Breast epithelium (tissue), 4 donors: ENCODE data around the gene KRT8. TPM values are rescaled to one million over a fixed set of nuclear protein-coding genes. Genes with fewer than 3 reads are reported as not detected.

Source experiments
- DNase-seq, 2 donors: peaks; one replicate each; pipeline ENCODE4 v3.0.0-alpha.2; 2019; ENCODE audit warnings: low spot score in 2 of 2
- H3K27ac ChIP-seq, 2 donors: fragments of 200-600 bp; sonication (generic) in 1 of 2; one replicate each; pipeline ENCODE4 v1.5.1; 2016 to 2019; ENCODE audit warnings: mild to moderate bottlenecking in 1 of 2
- H3K27me3 ChIP-seq, 2 donors: fragments of 200-600 bp; sonication (generic) in 1 of 2; one replicate each; pipeline versions ENCODE4 v1.5.1 to v1.6.0; 2017 to 2019; ENCODE audit warnings: control low read depth in 1 of 2, mild to moderate bottlenecking in 1 of 2
- H3K36me3 ChIP-seq: fragments of 200-600 bp; one replicate; pipeline ENCODE4 v1.5.1; 2019
- H3K4me1 ChIP-seq, 2 donors: fragments of 200-600 bp; sonication (generic); one replicate each; pipeline ENCODE4 v1.5.1; 2016 to 2019; ENCODE audit warnings: control low read depth in 1 of 2
- H3K4me3 ChIP-seq, 3 donors: fragments of 200-600 bp; sonication (generic); 1 replicate in 2 of 3; 2 replicates in 1 of 3; pipeline ENCODE4 v1.5.1; 2016 to 2019; ENCODE audit warnings: mild to moderate bottlenecking in 3 of 3, moderate library complexity in 2 of 3
- H3K9me3 ChIP-seq, 2 donors: fragments of 200-600 bp; sonication (generic) in 1 of 2; one replicate each; pipeline ENCODE4 v1.5.1; 2016 to 2019; ENCODE audit warnings: control low read depth in 1 of 2
- POLR2A ChIP-seq: fragments of 450-650 bp; IDR thresholded peaks from one replicate; pipeline ENCODE4 v1.6.1; 2016; ENCODE audit warnings: antibody characterized with exemption, mild to moderate bottlenecking, moderate library complexity
- POLR2AphosphoS5 ChIP-seq, 3 donors: sonication (generic); formaldehyde crosslinking; IDR thresholded peaks; one replicate each; pipeline ENCODE4 v1.6.1; 2017; ENCODE audit warnings: antibody characterized with exemption in 3 of 3
- intact Hi-C: fragments of 100-400 bp; cut with DNase I; formaldehyde crosslinking; loops from one replicate; pipeline ENCODE4 v1.15.1; 2023; ENCODE audit warnings: low total_unique reads
- total RNA-seq, 3 donors: library from RNA; depleted of rRNA; stranded (reverse); fragments of >200 nt; gene quantifications; one replicate each; pipeline ENCODE4 v1.1.0, GENCODE V29; 2016
- TF ChIP-seq, protein P1 (sequence below), 3 donors: fragments of 450-650 bp; IDR thresholded peaks; one replicate each; pipeline ENCODE4 v1.5.1; 2016 to 2017; ENCODE audit warnings: antibody characterized with exemption in 3 of 3, mild to moderate bottlenecking in 3 of 3, moderate library complexity in 3 of 3

The KRT8 gene
- total RNA-seq, 3 donors from 2014 or later, result 4.6 to 430 (median 153) TPM

DNA sequence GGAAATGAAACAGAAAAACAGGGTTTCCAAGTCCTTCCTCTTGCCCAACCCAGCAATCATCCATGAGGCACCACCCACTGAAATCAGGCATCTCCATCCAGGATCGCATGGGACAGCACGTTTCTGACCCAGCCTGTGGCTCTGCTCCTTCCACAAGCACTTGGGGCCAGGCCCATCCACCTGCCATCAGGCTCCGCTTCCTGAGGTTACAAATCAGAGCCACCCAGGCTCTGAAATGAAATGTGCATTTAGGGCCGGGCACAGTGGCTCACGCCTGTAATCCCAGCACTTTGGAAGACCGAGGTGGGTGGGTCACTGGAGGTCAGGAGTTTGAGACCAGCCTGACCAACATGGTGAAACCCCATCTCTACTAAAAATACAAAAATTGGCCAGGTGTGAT lies 55.4 kb downstream of the KRT8 start:
- H3K9me3 ChIP-seq, result no peaks in the 10 kb centered on the region
- H3K27ac ChIP-seq, result no peak overlapping the region
- H3K4me3 ChIP-seq, result no peak overlapping the region
- H3K27me3 ChIP-seq, result no peaks in the 10 kb centered on the region
- TF ChIP-seq POLR2A (no peak), POLR2AphosphoS5 (IDR thresholded peaks at IDR 0.05) (no peak)
- TF ChIP-seq, protein P1, sequence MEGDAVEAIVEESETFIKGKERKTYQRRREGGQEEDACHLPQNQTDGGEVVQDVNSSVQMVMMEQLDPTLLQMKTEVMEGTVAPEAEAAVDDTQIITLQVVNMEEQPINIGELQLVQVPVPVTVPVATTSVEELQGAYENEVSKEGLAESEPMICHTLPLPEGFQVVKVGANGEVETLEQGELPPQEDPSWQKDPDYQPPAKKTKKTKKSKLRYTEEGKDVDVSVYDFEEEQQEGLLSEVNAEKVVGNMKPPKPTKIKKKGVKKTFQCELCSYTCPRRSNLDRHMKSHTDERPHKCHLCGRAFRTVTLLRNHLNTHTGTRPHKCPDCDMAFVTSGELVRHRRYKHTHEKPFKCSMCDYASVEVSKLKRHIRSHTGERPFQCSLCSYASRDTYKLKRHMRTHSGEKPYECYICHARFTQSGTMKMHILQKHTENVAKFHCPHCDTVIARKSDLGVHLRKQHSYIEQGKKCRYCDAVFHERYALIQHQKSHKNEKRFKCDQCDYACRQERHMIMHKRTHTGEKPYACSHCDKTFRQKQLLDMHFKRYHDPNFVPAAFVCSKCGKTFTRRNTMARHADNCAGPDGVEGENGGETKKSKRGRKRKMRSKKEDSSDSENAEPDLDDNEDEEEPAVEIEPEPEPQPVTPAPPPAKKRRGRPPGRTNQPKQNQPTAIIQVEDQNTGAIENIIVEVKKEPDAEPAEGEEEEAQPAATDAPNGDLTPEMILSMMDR (IDR thresholded peaks at IDR 0.05), result no peak
- DNase-seq, result no peak
- intact Hi-C loops, result loop anchor here (10.0 kb wide), 1 partner anchor 55 kb away; the partner anchor contains the start of gene KRT3
- no peaks in the 10 kb centered on the region for H3K4me1 ChIP-seq
- H3K36me3 ChIP-seq, result no peaks in the 10 kb centered on the region

DNA sequence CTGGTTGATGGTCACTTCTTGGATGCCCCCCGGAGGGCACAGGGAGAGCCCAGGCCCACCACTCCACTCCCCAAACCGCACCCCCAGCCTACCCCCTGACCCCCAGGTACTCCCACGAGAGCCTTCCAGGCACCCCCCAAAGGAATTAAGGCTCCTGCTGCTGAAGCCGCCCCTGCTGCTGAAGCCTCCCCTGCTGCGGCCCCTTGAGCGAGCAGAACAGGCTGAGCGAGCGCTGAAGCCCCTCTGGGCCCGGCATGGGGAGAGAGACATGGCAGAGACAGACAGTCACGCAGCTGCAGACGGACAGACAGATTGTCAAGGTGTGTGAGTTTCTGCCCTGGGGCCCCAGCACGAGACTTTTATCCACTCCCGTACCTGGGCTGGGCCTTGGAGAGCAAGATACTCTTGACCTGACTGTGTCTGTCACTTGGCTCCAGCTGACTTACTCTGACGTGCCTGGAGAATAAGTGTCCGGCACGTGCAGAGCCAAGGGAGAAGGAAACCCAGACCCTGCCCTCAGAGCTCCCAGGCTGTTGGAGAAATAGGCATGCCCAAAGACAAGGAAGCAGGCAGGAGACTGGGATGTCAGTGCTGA lies 56.1 kb downstream of the KRT8 start, which contains the start of gene KRT78:
KRT78 (minus strand) TSS at position 334 of the 595 bp plus-strand sequence; CDS start at position 270, 64 bp downstream.
- intact Hi-C loops, result loop anchor here (10.0 kb wide), 1 partner anchor 54 kb away; the partner anchor contains the start of gene KRT3
- TF ChIP-seq POLR2A (no peak), POLR2AphosphoS5 (IDR thresholded peaks at IDR 0.05) (no peak)
- TF ChIP-seq, protein P1 (IDR thresholded peaks at IDR 0.05), result no peak
- Histone ChIP-seq H3K4me3 (no peak within 1 kb of the TSS), H3K4me1 (no peaks in the 10 kb centered on the region), H3K9me3 (no peaks in the 10 kb centered on the region), H3K27ac (no peak within 1 kb of the TSS), H3K27me3 (no peaks in the 10 kb centered on the region), H3K36me3 (no peaks in the 10 kb centered on the region)
- no peak for DNase-seq

DNA sequence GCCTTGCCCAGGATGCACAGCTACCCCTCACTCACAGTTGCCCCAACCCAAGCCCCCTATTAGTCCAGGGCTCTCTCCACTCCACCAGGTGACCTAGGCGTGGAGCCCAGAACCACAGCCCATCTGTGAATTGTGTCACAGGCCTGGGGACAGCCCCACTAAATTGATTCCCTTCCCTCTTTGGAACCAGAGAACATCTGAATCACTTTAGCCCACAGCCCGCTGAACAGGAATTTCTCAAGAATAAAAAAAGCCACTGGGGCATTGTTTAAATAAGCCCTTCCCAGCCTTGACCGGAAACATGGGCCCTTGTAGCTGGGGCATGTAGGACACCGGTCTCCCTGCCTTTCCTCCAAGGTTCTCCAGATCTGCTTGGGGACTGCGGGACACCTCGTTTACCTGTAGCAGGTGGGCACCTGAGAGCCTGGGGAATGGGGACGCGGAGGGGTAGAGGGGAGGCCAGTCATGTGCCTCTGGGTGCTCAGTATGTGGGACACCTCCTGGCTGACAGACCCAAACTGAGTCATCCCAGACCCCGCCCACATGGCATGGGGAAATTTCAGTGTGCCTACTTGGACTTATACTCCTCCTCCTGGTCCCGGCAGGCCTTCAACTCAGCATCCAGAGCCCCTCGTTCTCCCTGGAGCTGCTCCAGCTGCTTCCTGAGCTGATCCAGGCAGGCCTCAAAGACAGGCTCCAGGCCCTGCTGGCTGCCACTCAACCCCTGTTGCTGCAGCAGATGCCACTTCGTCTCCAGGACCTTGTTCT lies 57.4 kb downstream of the KRT8 start:
- no peaks in the 10 kb centered on the region for H3K9me3 ChIP-seq
- no peaks in the 10 kb centered on the region for H3K27me3 ChIP-seq
- TF ChIP-seq, protein P1 (IDR thresholded peaks at IDR 0.05), result no peak
- TF ChIP-seq POLR2A (no peak), POLR2AphosphoS5 (IDR thresholded peaks at IDR 0.05) (no peak)
- H3K4me3 ChIP-seq, result no peak overlapping the region
- DNase-seq, result no peak
- H3K27ac ChIP-seq, result no peak overlapping the region
- H3K4me1 ChIP-seq, result no peaks in the 10 kb centered on the region
- H3K36me3 ChIP-seq, result no peaks in the 10 kb centered on the region
- intact Hi-C loops, result loop anchor here (10.0 kb wide), 1 partner anchor 53 kb away; the partner anchor contains the start of gene KRT3

Other genes with a start within 250 kb of the KRT8 start
- gene KRT1, start 224.7 kb downstream of the KRT8 start, total RNA-seq, result not detected
- under 1 TPM in 1 of 3 donors, not detected in 2; 0.48 TPM for gene KRT77, start 201.6 kb downstream of the KRT8 start, total RNA-seq
- not detected for gene KRT76, start 127.7 kb downstream of the KRT8 start, total RNA-seq
- gene KRT3, start 109.0 kb downstream of the KRT8 start, total RNA-seq, result not detected
- under 1 TPM in 1 of 3 donors, not detected in 2; 0.33 TPM for gene KRT4, start 91.0 kb downstream of the KRT8 start, total RNA-seq
- 1 to 10 TPM in 1 of 3 donors, under 1 TPM in 1, not detected in 1; 0.48 to 1.3 TPM for gene KRT79, start 70.8 kb downstream of the KRT8 start, total RNA-seq
- 1 to 10 TPM in 1 of 3 donors, not detected in 2; 2.0 TPM for gene KRT78, start 56.1 kb downstream of the KRT8 start, total RNA-seq
- 100 to 1,000 TPM in 2 of 3 donors, 1 to 10 TPM in 1; 2.1 to 380 (median 213) TPM for gene KRT18, start 44.0 kb upstream of the KRT8 start, total RNA-seq
- 100 to 1,000 TPM; 600 to 759 (median 614) TPM for gene EIF4B, start 101.4 kb upstream of the KRT8 start, total RNA-seq
- gene TNS2, start 145.0 kb upstream of the KRT8 start, total RNA-seq, result 100 to 1,000 TPM in 2 of 3 donors, 10 to 100 TPM in 1; 65.4 to 228 (median 156) TPM
- gene SPRYD3, start 174.3 kb upstream of the KRT8 start, total RNA-seq, result 10 to 100 TPM; 31.8 to 45.8 (median 36.3) TPM
- gene IGFBP6, start 192.6 kb upstream of the KRT8 start, total RNA-seq, result 100 to 1,000 TPM; 169 to 708 (median 284) TPM
- under 1 TPM in 2 of 3 donors, not detected in 1; 0.16 to 0.33 TPM for gene SOAT2, start 198.4 kb upstream of the KRT8 start, total RNA-seq